ENCODE results near the gene LDLRAD3. TPM values are rescaled to one million over a fixed set of nuclear protein-coding genes. Genes with fewer than 3 reads are reported as not detected.

LDLRAD3 gene
- polyA plus RNA-seq, 3 donors = 7.3 to 14.1 (median 10.4) TPM

- DNase-seq = no peak
These were observed 72.8 kb downstream of the LDLRAD3 start for GRCh38 chr11:36016709-36017108.

DNA sequence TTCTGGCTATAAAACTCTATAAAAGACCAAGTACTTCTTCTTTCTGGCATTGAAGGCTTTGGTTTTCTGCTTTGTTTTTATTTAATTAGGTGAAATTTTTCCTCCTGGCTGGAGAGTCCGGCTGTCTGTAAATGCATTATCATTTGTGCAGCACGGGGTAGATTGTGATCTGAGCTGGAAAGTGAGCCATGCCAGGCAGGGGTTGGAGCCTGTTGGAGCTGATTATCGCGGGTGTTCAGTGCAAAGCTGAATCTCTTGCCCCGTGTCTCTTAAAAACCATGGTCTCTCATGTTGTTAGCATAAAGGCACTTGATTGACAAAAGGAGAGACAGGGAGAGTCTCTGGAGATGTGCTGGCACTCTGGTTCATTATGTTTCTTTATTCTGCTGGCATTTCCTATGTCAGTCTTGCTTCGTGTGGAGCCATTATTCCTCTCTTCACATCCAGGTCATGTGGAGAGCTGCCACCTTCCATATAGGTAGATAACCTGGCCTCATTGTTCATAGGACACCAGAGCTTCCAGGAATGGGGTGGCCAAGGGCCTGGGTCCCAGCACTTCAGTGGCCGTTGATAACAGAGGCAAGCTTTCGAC, 75.2 kb downstream of the LDLRAD3 start:
- no peak overlapping the region for H3K4me3 ChIP-seq (replicated peaks in 1 of 3; ENCODE audit: low read depth in 2 of 3, low read length in 3 of 3)
- H3K27me3 ChIP-seq (ENCODE audit: control insufficient read depth in 2 of 2, insufficient read depth in 2 of 2, low read length in 2 of 2) = no peaks in the 10 kb centered on the region
- H2AFZ ChIP-seq (ENCODE audit: insufficient read depth, low read depth, low read length, poor library complexity, severe bottlenecking) = no peak overlapping the region
- no peaks in the 10 kb centered on the region for H3K79me2 ChIP-seq (ENCODE audit: insufficient read depth, low read length)
- H3K9ac ChIP-seq (ENCODE audit: insufficient read depth, low read length, poor library complexity, severe bottlenecking) = no peak overlapping the region
- no peak overlapping the region for H3K27ac ChIP-seq (ENCODE audit: low read depth in 1 of 2, low read length in 2 of 2)
- H3K9me3 ChIP-seq (replicated peaks in 1 of 2; ENCODE audit: control insufficient read depth in 1 of 2, insufficient read depth in 1 of 2, low read length in 2 of 2) = no peaks in the 10 kb centered on the region
- H3K4me1 ChIP-seq (ENCODE audit: control insufficient read depth in 1 of 2, insufficient read depth in 2 of 2, low read length in 2 of 2) = peaks cover 13 to 26% of the 10 kb centered on the region in 2 donors
- H3K36me3 ChIP-seq (replicated peaks in 1 of 2; ENCODE audit: control insufficient read depth in 1 of 2, insufficient read depth in 2 of 2, low read length in 2 of 2) = no peaks in the 10 kb centered on the region
- peaks cover 43% of the 10 kb centered on the region for H4K20me1 ChIP-seq (ENCODE audit: insufficient read depth, low read length)
- intact Hi-C loops (cut with micrococcal nuclease) = no loop called here
- Mint-ChIP-seq H3K27me3 (ENCODE audit: low read depth in 3 of 3) (peaks cover 0 to 8% (median 0%) of the 10 kb centered on the region in 3 donors), H3K4me1 (peaks cover 22% of the 10 kb centered on the region), H3K9me3 (no peaks in the 10 kb centered on the region), H3K4me3 (no peak overlapping the region), H3K36me3 (no peaks in the 10 kb centered on the region), H3K27ac (no peak overlapping the region)
- no peak for DNase-seq
- no peak for TF ChIP-seq CTCF (IDR thresholded peaks at IDR 0.05)
- WGBS (ENCODE audit: insufficient coverage) = 94% methylated on average over 6 of the region's 8 CpGs
- no peak overlapping the region for H3K4me2 ChIP-seq (replicated peaks; ENCODE audit: extremely low read depth, low read length, poor library complexity, severe bottlenecking)

More at GRCh38 chr11:36016709-36017108, 72.8 kb downstream of the LDLRAD3 start:
- no CpG with 5 or more reads among the region's 4 CpGs for WGBS (ENCODE audit: insufficient coverage)
- Mint-ChIP-seq H3K36me3 (no peaks in the 10 kb centered on the region), H3K9me3 (peaks cover 0 to 4% (median 3%) of the 10 kb centered on the region in 7 donors), H3K27me3 (ENCODE audit: low read depth in 3 of 3) (peaks cover 0 to 8% (median 0%) of the 10 kb centered on the region in 3 donors), H3K4me3 (no peak overlapping the region), H3K4me1 (peaks cover 26% of the 10 kb centered on the region), H3K27ac (no peak overlapping the region)
- Histone ChIP-seq H2AFZ (ENCODE audit: insufficient read depth, low read depth, low read length, poor library complexity, severe bottlenecking) (no peak overlapping the region), H3K79me2 (ENCODE audit: insufficient read depth, low read length) (no peaks in the 10 kb centered on the region), H3K4me3 (replicated peaks in 1 of 3; ENCODE audit: low read depth in 2 of 3, low read length in 3 of 3) (no peak overlapping the region), H3K27me3 (ENCODE audit: control insufficient read depth in 2 of 2, insufficient read depth in 2 of 2, low read length in 2 of 2) (no peaks in the 10 kb centered on the region), H4K20me1 (ENCODE audit: insufficient read depth, low read length) (peaks cover 49% of the 10 kb centered on the region), H3K27ac (ENCODE audit: low read depth in 1 of 2, low read length in 2 of 2) (no peak overlapping the region), H3K4me1 (ENCODE audit: control insufficient read depth in 1 of 2, insufficient read depth in 2 of 2, low read length in 2 of 2) (peaks cover 17 to 30% of the 10 kb centered on the region in 2 donors), H3K9me3 (replicated peaks in 1 of 2; ENCODE audit: control insufficient read depth in 1 of 2, insufficient read depth in 1 of 2, low read length in 2 of 2) (no peaks in the 10 kb centered on the region), H3K36me3 (replicated peaks in 1 of 2; ENCODE audit: control insufficient read depth in 1 of 2, insufficient read depth in 2 of 2, low read length in 2 of 2) (no peaks in the 10 kb centered on the region), H3K9ac (ENCODE audit: insufficient read depth, low read length, poor library complexity, severe bottlenecking) (no peak overlapping the region), H3K4me2 (replicated peaks; ENCODE audit: extremely low read depth, low read length, poor library complexity, severe bottlenecking) (no peak overlapping the region)
- intact Hi-C loops (cut with micrococcal nuclease) = no loop called here
- no peak for TF ChIP-seq CTCF (IDR thresholded peaks at IDR 0.05)
